Esophagus squamous epithelium (tissue), 4 donors: ENCODE data around the gene PTPRO.

ENCODE experiments used
- CTCF ChIP-seq, 6 experiments: fragments of 450-650 bp in 4 of 6; fragments of 200-600 bp in 2 of 6; sonication (generic) in 2 of 6; IDR thresholded peaks; one replicate each; pipeline ENCODE4 v1.5.1; 2016 to 2019; ENCODE audit warnings: antibody characterized with exemption in 6 of 6, mild to moderate bottlenecking in 4 of 6, moderate library complexity in 4 of 6
- POLR2A ChIP-seq, 4 donors: fragments of 450-650 bp; IDR thresholded peaks; one replicate each; pipeline ENCODE4 v1.6.1; 2017; ENCODE audit warnings: antibody characterized with exemption in 4 of 4, mild to moderate bottlenecking in 4 of 4, moderate library complexity in 3 of 4

GRCh38 chr12:15274561-15274967 is 47.7 kb upstream of the PTPRO start:
- TF ChIP-seq CTCF (IDR thresholded peaks at IDR 0.05) (no peak), POLR2A (IDR thresholded peaks at IDR 0.05) (no peak)
